Activated CD4-positive, alpha-beta T cell treated with anti-CD3 and anti-CD28 coated beads for 48 hours (primary cell): Measurements from ENCODE around the gene LSMEM2.
A peak's percentile ranks its signal among the peaks of the same experiment; 100 is the strongest.

ENCODE experiments used
- DNase-seq: peaks from one replicate; pipeline ENCODE4 v3.0.0-alpha.2; 2020

LSMEM2 gene

DNA sequence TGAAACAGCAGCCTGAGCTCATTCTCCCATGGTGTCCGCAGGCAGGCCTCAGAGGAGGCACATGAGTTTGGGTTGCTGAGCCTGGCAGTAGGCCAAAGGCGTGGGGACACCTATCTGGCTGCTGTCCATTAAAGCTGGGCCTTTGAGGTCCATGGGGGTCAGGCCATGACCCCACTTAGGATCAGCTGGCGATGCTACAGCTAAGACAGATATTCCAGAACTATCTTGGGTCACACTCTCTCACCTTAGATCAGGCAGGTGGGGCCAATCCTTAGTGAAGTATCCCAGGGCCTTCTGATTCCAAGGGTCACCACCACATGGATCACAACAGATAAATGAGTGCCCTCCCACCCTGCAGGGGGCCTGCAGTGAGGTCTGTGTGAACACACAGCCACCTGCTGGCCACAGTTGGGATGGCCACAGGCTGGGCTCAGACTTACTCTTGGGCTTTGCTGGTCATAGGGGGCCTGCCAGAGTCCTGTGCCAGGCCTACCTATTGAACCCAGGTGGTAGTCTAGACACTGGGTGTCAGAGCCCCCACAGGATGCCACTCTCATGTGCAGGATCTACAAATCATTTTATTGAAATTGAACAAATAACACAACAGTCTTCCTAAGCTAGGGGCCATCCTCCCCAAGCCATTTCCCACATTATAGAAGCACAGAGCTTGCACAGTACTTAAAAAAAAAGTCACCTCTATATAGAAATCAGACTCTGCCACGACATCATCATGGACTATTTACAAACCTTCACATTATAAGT lies 45.6 kb downstream of the LSMEM2 start:
- DNase-seq: peak; percentile 73

GRCh38 chr3:50325113-50325480 lies 46.2 kb downstream of the LSMEM2 start:
- no peak for DNase-seq

GRCh38 chr3:50325497-50326181 lies 46.8 kb downstream of the LSMEM2 start:
- no peak for DNase-seq

- DNase-seq: no peak
Measured at GRCh38 chr3:50326182-50326541, 47.3 kb downstream of the LSMEM2 start.

- DNase-seq: no peak
Measured at GRCh38 chr3:50327129-50327528, 48.2 kb downstream of the LSMEM2 start.

GRCh38 chr3:50327943-50328691 lies 49.2 kb downstream of the LSMEM2 start, which contains the start of gene TUSC2:
TSS of gene TUSC2 (minus strand) at chr3:50328223. CDS start at chr3:50328099, 124 bp downstream.
- DNase-seq: peak; percentile 97

GRCh38 chr3:50330330-50330729 lies 51.4 kb downstream of the LSMEM2 start:
- no peak for DNase-seq

DNA sequence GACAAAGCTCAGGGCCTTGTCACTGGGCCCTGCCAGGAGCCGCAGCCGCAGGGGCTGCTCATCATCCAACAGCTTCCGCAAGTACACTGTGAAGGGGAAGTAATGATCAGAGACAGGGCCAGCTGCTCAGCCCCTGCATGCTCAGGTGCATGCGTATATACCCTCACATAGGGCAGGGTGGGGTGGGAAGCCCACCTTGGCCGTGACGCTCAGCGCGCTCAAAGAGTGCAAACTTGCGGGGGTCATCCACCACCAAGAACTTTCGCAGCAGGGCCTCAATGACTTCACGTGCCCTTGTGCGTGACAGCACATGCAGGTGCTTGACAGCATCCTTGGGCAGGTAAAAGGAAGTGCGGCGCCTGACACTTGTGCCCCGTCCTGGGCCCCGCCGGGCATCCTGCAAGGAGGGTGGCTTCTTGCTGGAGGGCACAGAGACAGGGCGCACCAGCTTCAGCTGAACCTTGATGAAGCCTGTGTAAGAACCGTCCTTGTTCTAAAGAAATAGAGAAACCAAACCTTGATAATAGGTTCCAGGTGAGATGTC lies 52.5 kb downstream of the LSMEM2 start:
- no peak for DNase-seq

GRCh38 chr3:50333744-50334328 lies 54.9 kb downstream of the LSMEM2 start:
- no peak for DNase-seq

DNA sequence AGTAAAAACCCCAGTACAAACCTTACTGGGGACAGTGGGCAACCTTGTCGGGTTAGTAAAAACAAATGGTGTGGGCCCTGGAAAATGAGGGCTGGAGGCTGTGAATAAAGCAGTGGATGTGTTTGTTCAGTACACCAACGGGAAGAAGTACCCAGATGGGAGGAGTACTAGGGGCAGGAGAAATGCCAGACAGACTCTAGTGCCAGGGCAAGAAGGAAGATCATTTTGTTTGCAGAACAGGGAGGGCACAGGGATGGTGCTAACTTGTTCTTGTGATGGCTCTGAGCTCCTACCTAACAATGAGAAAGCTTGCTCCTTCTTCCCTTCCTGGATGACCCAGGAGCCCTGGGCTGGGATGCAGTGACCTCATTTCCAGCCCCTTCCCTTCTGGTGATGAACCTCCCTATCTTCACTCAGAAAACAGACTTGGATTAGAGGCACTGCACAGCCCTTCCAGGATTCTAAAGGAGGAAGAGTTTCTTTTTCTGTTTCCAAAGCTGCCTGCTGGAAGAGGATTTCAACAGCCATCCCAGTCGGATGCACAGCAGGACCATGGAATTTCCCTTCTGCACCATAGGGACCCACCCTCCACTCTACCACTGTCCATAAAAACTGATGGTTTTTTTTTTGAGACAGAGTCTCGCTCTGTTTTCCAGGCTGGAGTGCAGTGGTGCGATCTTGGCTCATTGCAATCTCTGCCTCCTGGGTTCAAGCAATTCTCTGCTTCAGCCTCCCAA lies 55.6 kb downstream of the LSMEM2 start:
- DNase-seq: no peak

- DNase-seq: peak; percentile 69
Measured at GRCh38 chr3:50336452-50337174, 57.7 kb downstream of the LSMEM2 start.

GRCh38 chr3:50337175-50337861 lies 58.4 kb downstream of the LSMEM2 start:
- peak; percentile 98 for DNase-seq
